Breast epithelium (tissue), 4 donors: ENCODE data around the gene NEK1. TPM values are rescaled to one million over a fixed set of nuclear protein-coding genes. Genes with fewer than 3 reads are reported as not detected.

Experiments
- DNase-seq, 2 donors: peaks; one replicate each; pipeline ENCODE4 v3.0.0-alpha.2; 2019; ENCODE audit warnings: low spot score in 2 of 2
- H3K27ac ChIP-seq, 2 donors: fragments of 200-600 bp; sonication (generic) in 1 of 2; one replicate each; pipeline ENCODE4 v1.5.1; 2016 to 2019; ENCODE audit warnings: mild to moderate bottlenecking in 1 of 2
- H3K27me3 ChIP-seq, 2 donors: fragments of 200-600 bp; sonication (generic) in 1 of 2; one replicate each; pipeline versions ENCODE4 v1.5.1 to v1.6.0; 2017 to 2019; ENCODE audit warnings: control low read depth in 1 of 2, mild to moderate bottlenecking in 1 of 2
- H3K36me3 ChIP-seq: fragments of 200-600 bp; one replicate; pipeline ENCODE4 v1.5.1; 2019
- H3K4me1 ChIP-seq, 2 donors: fragments of 200-600 bp; sonication (generic); one replicate each; pipeline ENCODE4 v1.5.1; 2016 to 2019; ENCODE audit warnings: control low read depth in 1 of 2
- H3K4me3 ChIP-seq, 3 donors: fragments of 200-600 bp; sonication (generic); 1 replicate in 2 of 3; 2 replicates in 1 of 3; pipeline ENCODE4 v1.5.1; 2016 to 2019; ENCODE audit warnings: mild to moderate bottlenecking in 3 of 3, moderate library complexity in 2 of 3
- H3K9me3 ChIP-seq, 2 donors: fragments of 200-600 bp; sonication (generic) in 1 of 2; one replicate each; pipeline ENCODE4 v1.5.1; 2016 to 2019; ENCODE audit warnings: control low read depth in 1 of 2
- POLR2A ChIP-seq: fragments of 450-650 bp; IDR thresholded peaks from one replicate; pipeline ENCODE4 v1.6.1; 2016; ENCODE audit warnings: antibody characterized with exemption, mild to moderate bottlenecking, moderate library complexity
- POLR2AphosphoS5 ChIP-seq, 3 donors: sonication (generic); formaldehyde crosslinking; IDR thresholded peaks; one replicate each; pipeline ENCODE4 v1.6.1; 2017; ENCODE audit warnings: antibody characterized with exemption in 3 of 3
- intact Hi-C: fragments of 100-400 bp; cut with DNase I; formaldehyde crosslinking; loops from one replicate; pipeline ENCODE4 v1.15.1; 2023; ENCODE audit warnings: low total_unique reads
- total RNA-seq, 3 donors: library from RNA; depleted of rRNA; stranded (reverse); fragments of >200 nt; gene quantifications; one replicate each; pipeline ENCODE4 v1.1.0, GENCODE V29; 2016
- TF ChIP-seq, protein P1 (sequence below), 3 donors: fragments of 450-650 bp; IDR thresholded peaks; one replicate each; pipeline ENCODE4 v1.5.1; 2016 to 2017; ENCODE audit warnings: antibody characterized with exemption in 3 of 3, mild to moderate bottlenecking in 3 of 3, moderate library complexity in 3 of 3

Gene NEK1
- total RNA-seq, 3 donors from 2014 or later = 14.4 to 18.1 (median 14.7) TPM

DNA sequence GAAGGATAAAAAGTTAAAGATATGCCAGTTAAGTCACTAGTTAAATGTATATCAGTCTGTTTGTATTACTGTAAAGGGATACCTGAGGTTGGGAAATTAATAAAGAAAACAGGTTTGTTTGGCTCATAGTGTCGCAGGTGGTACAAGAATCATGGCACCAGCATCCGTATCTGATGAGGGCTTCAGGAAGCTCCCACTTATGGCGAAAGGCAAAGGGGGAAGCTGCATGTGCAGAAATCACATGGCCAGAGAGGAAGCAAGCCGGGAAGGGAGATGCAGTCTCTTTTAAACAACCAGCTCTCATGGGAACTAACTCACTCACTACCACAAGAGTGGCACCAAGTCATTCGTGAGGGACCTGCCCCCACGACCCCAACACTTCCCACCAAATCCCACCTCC is 249.8 kb downstream of the NEK1 start:
- no peak for DNase-seq
- TF ChIP-seq, protein P1, sequence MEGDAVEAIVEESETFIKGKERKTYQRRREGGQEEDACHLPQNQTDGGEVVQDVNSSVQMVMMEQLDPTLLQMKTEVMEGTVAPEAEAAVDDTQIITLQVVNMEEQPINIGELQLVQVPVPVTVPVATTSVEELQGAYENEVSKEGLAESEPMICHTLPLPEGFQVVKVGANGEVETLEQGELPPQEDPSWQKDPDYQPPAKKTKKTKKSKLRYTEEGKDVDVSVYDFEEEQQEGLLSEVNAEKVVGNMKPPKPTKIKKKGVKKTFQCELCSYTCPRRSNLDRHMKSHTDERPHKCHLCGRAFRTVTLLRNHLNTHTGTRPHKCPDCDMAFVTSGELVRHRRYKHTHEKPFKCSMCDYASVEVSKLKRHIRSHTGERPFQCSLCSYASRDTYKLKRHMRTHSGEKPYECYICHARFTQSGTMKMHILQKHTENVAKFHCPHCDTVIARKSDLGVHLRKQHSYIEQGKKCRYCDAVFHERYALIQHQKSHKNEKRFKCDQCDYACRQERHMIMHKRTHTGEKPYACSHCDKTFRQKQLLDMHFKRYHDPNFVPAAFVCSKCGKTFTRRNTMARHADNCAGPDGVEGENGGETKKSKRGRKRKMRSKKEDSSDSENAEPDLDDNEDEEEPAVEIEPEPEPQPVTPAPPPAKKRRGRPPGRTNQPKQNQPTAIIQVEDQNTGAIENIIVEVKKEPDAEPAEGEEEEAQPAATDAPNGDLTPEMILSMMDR (IDR thresholded peaks at IDR 0.05) = no peak
- TF ChIP-seq POLR2AphosphoS5 (IDR thresholded peaks at IDR 0.05) = no peak
- TF ChIP-seq POLR2A = no peak
- intact Hi-C loops = no loop called here
- Histone ChIP-seq H3K36me3 (no peaks in the 10 kb centered on the region), H3K27me3 (no peaks in the 10 kb centered on the region), H3K4me3 (no peak overlapping the region), H3K4me1 (no peaks in the 10 kb centered on the region), H3K27ac (no peak overlapping the region), H3K9me3 (peaks cover 0 to 15% of the 10 kb centered on the region in 2 donors)

GRCh38 chr4:169361756-169362155 is 250.6 kb downstream of the NEK1 start:
- intact Hi-C loops = no loop called here
- Histone ChIP-seq H3K36me3 (no peaks in the 10 kb centered on the region), H3K4me1 (no peaks in the 10 kb centered on the region), H3K9me3 (peaks cover 0 to 11% of the 10 kb centered on the region in 2 donors), H3K4me3 (no peak overlapping the region), H3K27me3 (no peaks in the 10 kb centered on the region), H3K27ac (no peak overlapping the region)
- no peak for DNase-seq
- TF ChIP-seq POLR2A = no peak
- TF ChIP-seq, protein P1 (IDR thresholded peaks at IDR 0.05) = no peak
- TF ChIP-seq POLR2AphosphoS5 (IDR thresholded peaks at IDR 0.05) = no peak

- no peak overlapping the region for H3K4me3 ChIP-seq
- no peaks in the 10 kb centered on the region for H3K9me3 ChIP-seq
- no peaks in the 10 kb centered on the region for H3K4me1 ChIP-seq
- H3K27me3 ChIP-seq = no peaks in the 10 kb centered on the region
- no peak for TF ChIP-seq POLR2AphosphoS5 (IDR thresholded peaks at IDR 0.05)
- TF ChIP-seq, protein P1 (IDR thresholded peaks at IDR 0.05) = no peak
- TF ChIP-seq POLR2A = no peak
- DNase-seq = no peak
- no peaks in the 10 kb centered on the region for H3K36me3 ChIP-seq
- intact Hi-C loops = no loop called here
- no peak overlapping the region for H3K27ac ChIP-seq
These were observed 252.4 kb downstream of the NEK1 start for GRCh38 chr4:169359961-169360360.

GRCh38 chr4:169352360-169352759 is 260.0 kb downstream of the NEK1 start:
- H3K36me3 ChIP-seq = no peaks in the 10 kb centered on the region
- no peak for TF ChIP-seq POLR2AphosphoS5 (IDR thresholded peaks at IDR 0.05)
- no peak for TF ChIP-seq POLR2A
- TF ChIP-seq, protein P1 (IDR thresholded peaks at IDR 0.05) = no peak
- no peak overlapping the region for H3K4me3 ChIP-seq
- intact Hi-C loops = no loop called here
- H3K27me3 ChIP-seq = no peaks in the 10 kb centered on the region
- no peaks in the 10 kb centered on the region for H3K9me3 ChIP-seq
- peak overlapping the region; percentile 8 to 45 for H3K27ac ChIP-seq
- H3K4me1 ChIP-seq = no peaks in the 10 kb centered on the region
- no peak for DNase-seq

- DNase-seq = peak in 1 of 2 donors; percentile 49
- TF ChIP-seq, protein P1 (IDR thresholded peaks at IDR 0.05) = no peak
- TF ChIP-seq POLR2A (no peak), POLR2AphosphoS5 (IDR thresholded peaks at IDR 0.05) (peak in 1 of 3 donors; percentile 19)
- Histone ChIP-seq H3K4me1 (no peaks in the 10 kb centered on the region), H3K4me3 (no peak overlapping the region), H3K36me3 (no peaks in the 10 kb centered on the region), H3K9me3 (no peaks in the 10 kb centered on the region), H3K27me3 (no peaks in the 10 kb centered on the region), H3K27ac (peak overlapping the region; percentile 22 to 45)
- intact Hi-C loops = no loop called here
These were observed 260.5 kb downstream of the NEK1 start for GRCh38 chr4:169351872-169352271.
